DLD1 (cell line): ENCODE measurements around the gene WIPI1.
"Not testable (repeated sequence)": the region's sequence is repeated elsewhere in the genome, so short reads cannot be mapped to it uniquely, and the experiment has no call there.

ENCODE experiments used
- in situ Hi-C: cut with HindIII; loops from 2 replicates; pipeline ENCODE4 v1.10.0; 2017; ENCODE audit warnings: low sequenced_read_pairs

Gene WIPI1

DNA sequence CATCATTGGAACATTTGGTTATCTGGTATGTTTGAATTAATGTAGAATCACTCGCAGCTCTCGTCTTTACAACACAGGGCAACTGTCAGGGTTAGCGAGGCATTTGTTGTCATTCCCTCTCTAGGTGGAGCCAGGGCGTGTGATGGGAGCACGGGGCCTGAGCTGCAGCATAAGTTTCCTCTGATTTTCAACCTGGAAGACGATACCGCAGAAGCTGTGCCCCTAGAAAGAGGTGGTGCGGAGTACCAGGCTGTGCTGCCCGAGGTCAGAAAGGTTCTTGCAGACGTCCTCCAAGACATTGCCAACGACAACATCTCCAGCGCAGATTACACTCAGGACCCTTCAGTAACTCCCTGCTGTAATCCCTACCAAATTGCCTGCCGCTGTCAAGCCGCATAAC is 37.2 kb downstream of the WIPI1 start:
- in situ Hi-C loops, result no loop called here

DNA sequence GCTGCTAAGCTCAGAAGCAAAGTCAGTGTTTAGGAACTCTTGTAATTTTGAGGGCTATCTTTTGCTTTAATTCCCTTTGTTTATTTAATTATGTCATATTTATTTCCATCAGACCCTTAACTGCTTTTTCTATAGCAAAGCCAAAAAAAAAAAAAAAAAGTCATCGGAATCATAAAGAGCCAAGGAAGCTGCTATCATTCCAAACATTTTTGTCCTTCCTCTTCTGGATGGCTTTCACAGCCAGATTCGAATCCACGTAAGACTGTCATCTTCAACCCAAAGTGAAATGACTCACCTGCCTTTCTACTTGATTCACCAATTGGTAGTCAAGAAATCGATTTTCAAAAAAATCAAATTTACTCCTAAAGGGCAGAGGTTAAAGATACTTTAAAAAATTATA is 38.4 kb downstream of the WIPI1 start:
- in situ Hi-C loops, result no loop called here

DNA sequence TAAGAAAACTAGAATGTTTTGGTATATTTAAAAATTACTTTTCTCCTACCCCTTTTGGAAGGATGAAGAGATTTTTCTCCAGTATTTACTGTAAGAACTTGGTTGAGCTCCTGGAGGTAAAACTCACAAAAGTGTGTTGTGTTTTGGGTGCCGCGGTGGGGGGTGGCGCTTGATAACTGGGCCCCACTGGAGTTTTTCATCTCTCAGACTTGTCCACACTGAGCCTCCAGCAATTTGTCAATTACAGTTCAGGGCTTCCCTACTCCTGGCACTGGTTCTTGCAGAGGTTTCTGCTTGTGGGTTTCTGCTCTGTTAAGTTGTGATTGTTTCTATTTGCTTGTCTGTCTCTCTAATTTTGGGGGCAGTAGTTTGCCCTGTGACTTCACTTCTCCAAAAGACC is 40.0 kb downstream of the WIPI1 start:
- in situ Hi-C loops, result no loop called here

DNA sequence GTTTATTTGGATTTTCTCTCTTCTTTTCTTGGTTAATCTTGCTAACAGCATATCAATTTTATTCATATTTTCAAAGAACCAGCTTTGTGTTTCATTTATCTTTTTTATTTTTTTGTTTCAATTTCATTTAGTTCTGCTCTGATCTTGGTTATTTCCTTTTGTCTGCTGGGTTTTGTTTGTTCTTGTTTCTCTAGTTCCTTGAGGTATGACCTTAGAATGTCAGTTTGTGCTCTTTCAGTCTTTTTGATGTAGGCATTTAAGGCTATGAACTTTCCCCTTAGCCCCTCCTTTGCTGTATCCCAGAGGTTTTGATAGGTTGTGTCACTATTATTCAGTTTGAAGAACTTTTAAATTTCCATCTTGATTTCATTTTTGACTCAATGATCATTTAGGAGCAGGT is 42.4 kb downstream of the WIPI1 start:
- in situ Hi-C loops, result not testable (repeated sequence)

DNA sequence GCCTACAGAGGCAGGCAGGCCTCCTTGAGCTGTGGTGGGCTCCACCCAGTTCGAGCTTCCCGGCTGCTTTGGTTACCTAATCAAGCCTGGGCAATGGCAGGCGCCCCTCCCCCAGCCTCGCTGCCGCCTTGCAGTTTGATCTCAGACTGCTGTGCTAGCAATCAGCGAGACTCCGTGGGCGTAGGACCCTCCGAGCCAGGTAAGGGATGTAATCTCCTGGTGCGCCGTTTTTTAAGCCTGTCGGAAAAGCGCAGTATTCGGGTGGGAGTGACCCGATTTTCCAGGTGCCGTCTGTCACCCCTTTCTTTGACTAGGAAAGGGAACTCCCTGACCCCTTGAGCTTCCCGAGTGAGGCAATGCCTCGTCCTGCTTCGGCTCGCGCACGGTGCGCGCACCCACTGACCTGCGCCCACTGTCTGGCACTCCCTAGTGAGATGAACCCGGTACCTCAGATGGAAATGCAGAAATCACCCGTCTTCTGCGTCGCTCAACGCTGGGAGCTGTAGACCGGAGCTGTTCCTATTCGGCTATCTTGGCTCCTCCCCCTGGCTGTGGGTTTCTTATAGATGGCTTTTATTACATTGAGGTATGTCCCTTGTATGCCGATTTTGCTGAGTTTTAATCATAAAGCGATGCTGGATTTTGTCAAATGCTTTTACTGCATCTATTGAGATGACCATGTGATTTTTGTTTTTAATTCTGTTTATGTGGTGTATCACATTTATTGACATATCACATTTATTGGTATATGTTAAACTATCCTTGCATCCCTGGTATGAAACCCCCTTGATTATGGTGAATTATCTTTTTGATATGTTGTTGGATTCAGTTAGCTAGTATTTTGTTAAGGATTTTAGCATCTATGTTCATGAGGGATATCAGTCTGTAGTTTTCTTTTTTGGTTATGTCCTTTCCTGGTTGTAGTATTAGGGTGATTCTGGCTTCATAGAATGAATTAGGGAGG is 43.4 kb downstream of the WIPI1 start:
- in situ Hi-C loops, result not testable (repeated sequence)

DNA sequence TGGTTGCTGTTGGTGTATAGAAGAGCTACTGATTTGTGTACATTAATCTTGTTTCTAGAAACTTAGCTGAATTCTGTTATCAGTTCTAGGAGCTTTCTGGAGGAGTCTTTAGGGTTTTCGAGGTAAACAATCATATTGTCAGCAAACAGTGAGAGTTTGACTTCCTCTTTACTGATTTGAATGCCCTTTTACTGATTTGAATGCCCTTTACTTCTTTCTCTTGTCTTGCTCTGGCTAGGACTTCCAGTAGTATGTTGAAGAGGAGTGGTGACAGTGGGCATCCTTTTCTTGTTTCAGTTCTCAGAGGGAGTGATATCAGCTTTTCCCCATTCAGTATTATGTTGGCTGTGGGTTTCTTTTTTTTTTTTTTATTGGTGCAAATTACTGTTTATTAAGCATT is 49.6 kb downstream of the WIPI1 start:
- in situ Hi-C loops, result not testable (repeated sequence)

DNA sequence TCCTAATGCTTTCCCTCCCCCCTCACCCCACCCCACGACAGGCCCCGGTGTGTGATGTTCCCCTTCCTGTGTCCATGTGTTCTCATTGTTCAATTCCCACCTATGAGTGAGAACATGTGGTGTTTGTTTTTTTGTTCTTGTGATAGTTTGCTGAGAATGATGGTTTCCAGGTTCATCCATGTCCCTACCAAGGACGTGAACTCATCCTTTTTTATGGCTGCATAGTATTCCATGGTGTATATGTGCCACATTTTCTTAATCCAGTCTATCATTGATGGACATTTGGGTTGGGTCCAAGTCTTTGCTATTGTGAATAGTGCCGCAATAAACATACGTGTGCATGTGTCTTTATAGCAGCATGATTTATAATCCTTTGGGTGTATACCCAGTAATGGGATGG is 53.5 kb downstream of the WIPI1 start:
- in situ Hi-C loops, result not testable (repeated sequence)

DNA sequence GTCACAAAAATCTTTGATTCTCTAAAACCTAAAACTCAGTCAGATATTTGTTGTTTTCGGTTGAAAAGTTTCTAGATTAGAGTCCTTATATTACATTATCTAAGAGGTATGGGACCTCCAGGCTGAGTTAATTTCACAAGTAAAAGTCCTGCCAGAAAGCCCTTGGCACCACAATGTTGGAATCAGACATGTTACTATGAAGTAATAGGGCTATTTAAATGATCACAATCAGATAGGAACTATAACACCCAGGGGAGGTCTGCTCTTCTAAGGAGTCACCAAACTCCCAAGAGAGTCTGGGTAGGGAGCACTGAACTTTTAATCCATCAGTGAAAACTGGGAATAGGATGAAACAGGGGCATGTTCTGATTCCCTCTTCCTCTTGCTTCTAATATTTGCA is 54.2 kb downstream of the WIPI1 start:
- in situ Hi-C loops, result no loop called here

DNA sequence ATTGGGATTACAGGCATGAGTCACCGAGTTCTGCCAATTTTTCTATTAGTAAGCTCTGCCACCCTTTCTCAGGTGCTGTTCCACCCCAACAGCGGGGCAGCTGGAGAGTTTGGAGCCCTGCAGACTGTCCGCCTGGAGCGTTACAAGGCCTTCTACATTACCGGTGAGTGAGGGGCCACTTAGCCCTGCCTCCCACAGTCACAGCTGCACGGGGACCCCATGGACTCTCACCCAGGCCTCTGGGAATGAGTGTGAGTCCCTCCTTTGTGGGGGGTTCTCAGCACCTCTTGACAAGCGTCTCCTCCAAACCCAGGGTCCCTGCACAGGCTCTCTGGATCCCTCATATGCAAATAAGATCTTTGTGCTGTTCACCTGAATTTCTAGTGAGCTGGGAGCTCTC is 56.0 kb downstream of the WIPI1 start:
- in situ Hi-C loops, result no loop called here

DNA sequence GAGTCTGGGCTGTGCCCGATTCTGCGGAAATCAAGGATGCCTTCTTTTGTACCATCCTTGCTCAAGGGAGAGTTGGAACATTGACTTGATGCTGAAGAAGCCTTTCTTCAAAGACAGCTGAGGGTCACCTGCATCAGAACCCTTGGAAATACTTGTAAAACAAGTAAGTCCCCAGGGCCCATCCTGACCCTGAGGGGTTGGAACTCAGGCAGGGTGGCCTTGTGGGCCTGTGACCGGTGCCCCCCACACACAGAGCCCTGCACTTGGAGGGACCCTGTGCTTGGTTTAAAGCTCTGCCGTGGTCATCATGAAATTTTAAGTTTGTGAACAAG is 56.9 kb downstream of the WIPI1 start:
- in situ Hi-C loops, result no loop called here

DNA sequence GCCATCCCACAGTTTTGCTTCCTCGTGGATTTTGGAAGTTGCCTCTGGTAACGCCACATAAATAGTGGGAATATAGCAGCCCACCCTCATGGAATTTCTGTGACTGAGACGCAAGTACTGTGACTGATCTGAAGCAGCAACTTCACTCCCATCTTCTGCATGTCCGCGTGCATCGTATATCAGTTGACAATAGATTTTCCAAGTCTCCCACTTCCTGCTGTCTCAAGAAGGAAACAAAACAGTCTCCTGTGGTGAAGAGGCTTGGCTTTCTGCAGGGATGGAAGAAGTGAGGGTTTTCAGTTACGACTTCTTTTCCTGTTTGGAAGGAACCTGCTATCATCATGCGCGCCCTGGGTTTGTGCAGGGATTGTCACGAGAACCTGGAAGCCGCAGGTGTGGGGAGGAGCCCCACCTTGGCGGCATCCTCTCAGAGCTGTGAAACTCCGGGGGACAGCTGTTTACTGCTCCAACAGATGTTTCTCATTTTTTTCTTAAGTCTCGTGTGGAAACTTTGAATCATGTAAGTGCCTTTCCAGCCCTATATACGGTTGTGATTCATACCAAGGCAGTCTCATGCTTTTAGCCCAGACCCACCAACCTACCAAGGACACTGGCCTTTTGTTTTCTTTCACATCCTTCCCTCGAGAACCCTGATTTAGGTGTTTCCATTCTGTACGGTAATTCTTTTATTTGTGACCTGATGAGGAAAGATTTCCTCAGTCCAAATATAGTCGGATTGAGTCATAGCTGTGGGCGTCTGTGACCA is 57.5 kb downstream of the WIPI1 start:
- in situ Hi-C loops, result loop anchor here (10.0 kb wide), 1 partner anchor 115 kb away; no protein-coding TSS in a partner anchor

DNA sequence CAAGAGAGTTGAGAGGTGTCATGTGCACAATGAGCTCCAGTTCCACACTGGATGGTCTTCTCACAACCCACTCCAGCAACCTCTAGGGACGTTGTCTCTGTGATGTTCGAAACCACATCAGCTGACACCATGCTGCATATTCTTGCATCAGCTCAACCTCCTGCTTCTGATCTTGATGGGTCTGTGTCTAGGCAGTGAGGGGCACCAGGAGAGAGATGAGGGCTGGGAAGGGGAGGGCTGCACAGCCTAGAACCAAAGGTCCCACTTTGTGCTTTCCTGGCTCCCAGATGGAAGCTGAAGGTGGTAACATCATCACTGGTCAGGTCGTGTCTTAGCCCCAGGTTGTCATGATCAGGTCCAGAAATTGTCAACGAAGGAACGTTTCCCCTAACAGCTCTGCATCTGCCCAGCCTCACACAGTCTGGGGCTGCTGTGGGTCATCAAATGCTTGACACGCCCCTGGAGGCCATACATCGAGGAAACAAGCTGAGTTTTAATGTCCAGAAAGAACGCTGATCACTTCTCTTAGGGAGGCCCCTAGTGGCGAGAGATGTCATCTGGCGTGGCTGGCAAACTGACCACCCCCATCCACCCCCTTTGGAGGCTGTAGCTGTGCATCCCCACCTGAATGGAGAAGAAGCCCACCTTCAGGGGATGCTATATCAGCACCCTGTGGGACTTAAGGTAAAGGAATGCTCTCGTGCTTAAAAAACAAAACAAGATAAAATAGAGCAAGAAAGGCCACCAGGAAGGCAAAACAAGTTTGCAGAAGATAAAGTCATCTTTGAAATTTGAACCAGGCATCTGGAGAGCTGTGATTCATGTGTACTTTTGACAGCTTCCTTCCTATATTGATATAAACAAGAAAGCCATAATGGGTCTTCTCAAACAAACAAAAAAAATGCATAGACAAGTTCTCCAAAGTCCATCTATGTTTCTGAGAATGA is 58.3 kb downstream of the WIPI1 start:
- in situ Hi-C loops, result loop anchor here (10.0 kb wide), 1 partner anchor 114 kb away; no protein-coding TSS in a partner anchor

DNA sequence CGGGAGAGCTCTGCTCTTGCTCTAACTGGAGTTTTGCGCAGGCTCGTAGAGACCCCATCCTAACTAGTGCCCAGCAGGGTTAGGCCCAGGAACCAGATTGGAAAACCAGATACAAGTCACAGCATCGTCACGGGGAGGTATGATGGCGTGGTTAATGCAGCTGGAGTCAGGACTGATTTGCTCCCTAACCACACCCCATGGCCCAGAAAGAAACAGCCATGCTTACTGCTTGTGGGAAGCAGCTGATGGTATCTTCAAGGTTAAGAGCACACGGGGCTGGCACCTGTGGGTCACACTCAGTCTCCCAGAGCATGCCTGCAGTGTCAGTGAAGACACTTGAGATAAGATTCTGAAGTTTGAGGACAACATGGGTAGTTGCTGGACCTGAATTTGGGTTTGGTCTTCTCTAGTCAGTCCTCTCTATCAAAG is 60.2 kb downstream of the WIPI1 start:
- in situ Hi-C loops, result loop anchor here (10.0 kb wide), 1 partner anchor 112 kb away; no protein-coding TSS in a partner anchor

DNA sequence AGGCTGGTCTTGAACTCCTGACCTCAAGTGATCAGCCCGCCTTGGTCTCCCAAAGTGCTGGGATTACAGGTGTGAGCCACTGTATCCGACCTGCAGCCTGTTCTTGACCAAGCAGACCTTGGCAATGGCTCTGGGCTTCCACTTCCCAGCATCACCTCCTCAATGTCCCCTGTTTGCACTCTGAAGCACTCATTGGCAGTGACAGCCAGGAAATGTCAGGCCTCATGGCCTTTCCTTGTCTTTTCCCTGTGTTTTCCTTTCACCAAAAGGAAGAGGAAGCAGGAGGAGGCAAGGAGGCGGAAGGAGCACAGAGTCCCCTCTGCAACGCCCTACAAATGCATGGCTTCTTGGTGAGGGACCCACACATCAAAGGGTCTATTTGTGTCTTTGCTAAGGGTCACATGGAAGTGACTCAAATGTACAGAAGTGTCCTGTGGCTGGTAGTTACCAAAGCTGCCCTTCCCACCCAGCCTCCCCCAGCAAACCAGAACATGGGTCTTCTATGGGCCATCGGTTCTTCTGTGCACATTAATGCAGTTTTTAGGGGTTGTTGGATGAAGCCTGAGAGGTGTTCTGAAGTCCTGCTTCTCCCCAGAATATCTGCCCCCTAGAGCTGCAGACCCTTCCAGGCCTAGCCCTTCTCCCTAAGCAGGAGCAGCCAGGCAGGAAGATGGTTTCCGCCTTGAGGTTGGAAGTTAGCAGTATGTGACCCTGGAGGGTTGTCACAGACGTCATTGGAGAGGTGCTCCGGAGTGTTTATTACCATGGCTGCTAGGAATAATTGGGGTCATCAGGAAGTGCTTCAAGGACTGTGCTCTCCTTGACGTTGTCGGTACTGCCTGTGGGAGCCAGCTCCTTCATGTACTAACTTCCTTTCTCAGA is 60.8 kb downstream of the WIPI1 start:
- in situ Hi-C loops, result loop anchor here (10.0 kb wide), 1 partner anchor 112 kb away; no protein-coding TSS in a partner anchor

DNA sequence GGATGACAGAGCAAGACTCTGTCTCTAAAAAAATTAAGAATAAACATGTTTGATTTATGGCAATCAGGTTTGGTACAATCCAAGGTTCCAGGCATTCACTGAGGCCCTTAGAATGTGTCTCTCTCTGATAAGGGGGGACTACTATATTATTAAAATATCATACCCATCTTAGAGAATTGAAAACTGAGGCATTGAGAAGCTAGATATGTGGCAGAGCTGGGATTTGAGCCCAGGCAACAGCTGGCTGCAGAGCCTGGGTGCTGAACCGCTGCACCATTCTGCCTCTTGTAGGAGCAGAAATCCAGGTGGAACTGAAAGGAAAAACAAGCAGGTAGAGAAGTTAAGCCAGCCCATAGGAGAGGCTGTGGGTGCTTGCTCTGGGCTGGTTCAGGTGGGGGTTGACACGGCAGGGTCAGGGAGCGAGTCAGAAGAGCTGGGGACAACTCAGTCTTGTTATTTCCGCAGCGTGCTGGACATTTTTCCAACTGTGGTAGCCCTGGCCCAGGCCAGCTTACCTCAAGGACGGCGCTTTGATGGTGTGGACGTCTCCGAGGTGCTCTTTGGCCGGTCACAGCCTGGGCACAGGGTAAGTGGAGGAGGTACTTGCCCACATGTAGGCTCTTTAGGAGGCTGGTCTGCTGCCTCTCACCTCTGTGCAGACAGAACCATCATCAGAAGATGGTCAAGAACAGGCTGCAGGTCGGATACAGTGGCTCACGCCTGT is 62.5 kb downstream of the WIPI1 start:
- in situ Hi-C loops, result loop anchor here (10.0 kb wide), 1 partner anchor 110 kb away; no protein-coding TSS in a partner anchor

DNA sequence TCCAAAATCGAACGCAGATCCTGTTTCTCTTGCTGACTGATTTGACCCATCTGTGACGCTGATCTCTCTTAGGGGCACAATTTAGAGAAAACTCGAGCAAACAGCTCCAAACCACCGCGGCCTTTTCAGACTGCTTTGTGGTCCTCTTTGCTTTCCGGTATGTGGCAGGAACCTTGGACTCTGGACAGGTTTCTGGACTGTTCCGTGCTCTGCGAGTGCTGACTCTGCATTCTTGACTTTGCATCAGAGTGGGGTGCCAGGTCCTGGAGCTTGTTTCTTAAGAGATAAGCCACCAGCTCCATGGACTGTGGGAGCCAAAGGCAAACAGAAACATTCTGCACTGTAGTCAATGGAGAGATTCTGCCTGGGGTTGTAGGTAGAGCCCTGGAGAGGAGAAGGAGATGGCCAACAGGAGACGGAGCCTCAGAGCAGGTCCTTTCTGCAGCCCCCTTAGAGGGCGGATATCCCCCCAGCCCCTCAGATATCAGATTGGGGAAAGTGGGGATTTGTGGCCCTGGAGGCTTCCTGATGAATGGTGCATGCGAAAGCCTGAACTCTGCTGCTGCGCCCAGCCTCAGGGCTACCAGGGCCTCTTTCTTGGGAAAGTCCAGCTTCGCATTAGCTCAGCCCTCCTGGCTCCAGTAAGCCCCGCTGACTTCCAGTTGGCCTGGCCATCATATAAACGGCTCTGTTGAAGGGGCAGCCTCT is 65.6 kb downstream of the WIPI1 start:
- in situ Hi-C loops, result loop anchor here (10.0 kb wide), 1 partner anchor 107 kb away; no protein-coding TSS in a partner anchor

DNA sequence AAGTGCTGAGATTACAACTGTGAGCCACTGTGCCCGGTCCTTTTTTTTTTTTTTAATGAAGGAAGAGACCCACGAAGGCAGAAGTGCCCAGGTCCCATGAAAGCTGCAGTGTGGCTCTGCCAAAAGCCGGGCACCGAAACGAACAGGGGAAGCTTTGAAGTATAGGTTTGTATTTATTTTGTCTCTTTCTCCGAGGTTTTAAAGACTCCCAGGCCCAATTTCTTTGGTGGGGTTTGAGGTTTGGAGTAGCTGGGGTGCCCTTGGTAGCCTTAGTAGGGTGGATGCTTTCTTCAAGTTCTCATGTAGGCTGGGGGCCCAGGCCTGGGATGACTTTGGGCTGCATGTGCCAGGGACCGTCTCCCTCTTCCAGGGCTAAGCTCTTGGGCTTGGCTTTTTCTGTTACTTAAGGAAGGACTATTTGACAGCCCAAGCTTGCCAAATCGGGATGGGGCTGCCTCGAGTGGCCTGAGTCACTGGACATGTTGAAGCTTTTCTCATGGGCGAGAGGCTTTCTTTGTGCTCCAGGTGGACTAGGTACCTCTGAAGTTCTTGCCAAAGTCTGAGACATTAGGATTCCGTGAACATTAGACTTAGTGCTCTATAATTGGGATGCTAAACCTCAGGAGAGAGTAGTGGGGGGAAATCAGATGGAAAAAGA is 66.3 kb downstream of the WIPI1 start:
- in situ Hi-C loops, result loop anchor here (10.0 kb wide), 1 partner anchor 106 kb away; no protein-coding TSS in a partner anchor

DNA sequence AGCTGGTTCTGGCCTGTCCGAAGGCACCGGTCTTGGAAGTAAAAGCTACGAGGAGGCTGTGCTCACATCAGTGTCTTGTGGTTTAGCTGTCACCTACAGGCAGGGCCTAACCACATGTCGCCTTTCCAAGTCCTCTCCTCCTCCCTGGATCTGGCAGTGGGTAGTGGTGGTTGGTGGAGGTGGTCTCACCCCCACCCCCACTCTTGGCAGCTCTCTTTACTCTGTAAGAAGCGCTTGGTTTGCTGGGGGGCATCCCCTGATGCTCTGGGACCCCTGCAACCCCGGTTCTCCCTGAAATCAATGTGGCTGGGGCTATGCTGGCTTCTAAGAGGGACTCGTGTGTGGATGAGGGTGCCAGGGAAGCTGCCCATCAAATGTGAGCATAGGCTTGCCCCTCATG is 68.3 kb downstream of the WIPI1 start:
- in situ Hi-C loops, result no loop called here
